Measurements from ENCODE around the gene NDST1.

Gene NDST1

GRCh38 chr5:150551066-150551465 lies 43.1 kb downstream of the NDST1 start:
- no peak for DNase-seq (ENCODE audit: low read depth)
- no peak for TF ChIP-seq CTCF (conservative IDR thresholded peaks at IDR 0.05; ENCODE audit: low read depth, low read length)
- H3K4me3 ChIP-seq (ENCODE audit: low read depth, low read length): no peak overlapping the region

GRCh38 chr5:150553402-150553801 lies 45.5 kb downstream of the NDST1 start:
- DNase-seq (ENCODE audit: low read depth): no peak
- H3K4me3 ChIP-seq (ENCODE audit: low read depth, low read length): no peak overlapping the region

GRCh38 chr5:150553911-150554310 lies 46.0 kb downstream of the NDST1 start:
- TF ChIP-seq CTCF (conservative IDR thresholded peaks at IDR 0.05; ENCODE audit: low read depth, low read length): no peak
- no peak for DNase-seq (ENCODE audit: low read depth)
- H3K4me3 ChIP-seq (ENCODE audit: low read depth, low read length): no peak overlapping the region

More at GRCh38 chr5:150553402-150553801, 45.5 kb downstream of the NDST1 start:
- TF ChIP-seq CTCF (conservative IDR thresholded peaks at IDR 0.05; ENCODE audit: low read depth, low read length): no peak

- H3K4me3 ChIP-seq (ENCODE audit: low read depth, low read length): no peak overlapping the region
- TF ChIP-seq CTCF (conservative IDR thresholded peaks at IDR 0.05; ENCODE audit: low read depth, low read length): no peak
- DNase-seq (ENCODE audit: low read depth): no peak
Observed at GRCh38 chr5:150554857-150555256, 46.9 kb downstream of the NDST1 start.

GRCh38 chr5:150556106-150556505 lies 48.2 kb downstream of the NDST1 start:
- H3K4me3 ChIP-seq (ENCODE audit: low read depth, low read length): no peak overlapping the region
- TF ChIP-seq CTCF (conservative IDR thresholded peaks at IDR 0.05; ENCODE audit: low read depth, low read length): no peak
- DNase-seq (ENCODE audit: low read depth): no peak

- H3K4me3 ChIP-seq (ENCODE audit: low read depth, low read length): no peak overlapping the region
- TF ChIP-seq CTCF (conservative IDR thresholded peaks at IDR 0.05; ENCODE audit: low read depth, low read length): no peak
- DNase-seq (ENCODE audit: low read depth): no peak
Observed at GRCh38 chr5:150556859-150557508, 49.1 kb downstream of the NDST1 start.

DNA sequence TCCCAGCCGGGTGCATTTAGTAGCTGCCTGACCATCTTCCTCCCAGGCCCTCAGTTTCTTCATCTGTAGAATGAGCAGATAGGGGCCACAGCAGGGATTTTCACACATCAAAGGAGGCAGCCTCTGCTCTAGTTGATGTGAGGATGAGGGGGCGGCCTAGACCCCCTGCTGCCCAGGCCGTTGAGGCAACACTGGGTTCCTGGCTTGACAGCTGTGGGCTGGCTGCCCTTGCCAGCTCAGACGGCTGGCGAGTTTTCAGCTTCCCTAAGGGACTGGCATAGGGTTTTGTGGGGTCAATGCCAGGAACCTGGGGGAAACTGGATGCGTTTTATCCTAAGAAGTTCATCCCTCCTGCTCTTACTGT lies 49.6 kb downstream of the NDST1 start:
- no peak for DNase-seq (ENCODE audit: low read depth)
- no peak overlapping the region for H3K4me3 ChIP-seq (ENCODE audit: low read depth, low read length)
- no peak for TF ChIP-seq CTCF (conservative IDR thresholded peaks at IDR 0.05; ENCODE audit: low read depth, low read length)

Data from choroid plexus epithelial cell (primary cell).